Erythroblast (primary cell): ENCODE measurements around the gene RAB11FIP4.

ENCODE experiments used
- GATA1 ChIP-seq: IDR thresholded peaks from 2 replicates; pipeline ENCODE4 v1.6.1; 2011; ENCODE audit warnings: low read depth, mild to moderate bottlenecking, control low read depth, low read length, moderate library complexity
- POLR2A ChIP-seq: IDR thresholded peaks from 2 replicates; pipeline ENCODE4 v1.6.1; 2011; ENCODE audit warnings: mild to moderate bottlenecking, low read length

GRCh38 chr17:31390748-31391495 is 553 bp upstream of the RAB11FIP4 start:
- no peak for TF ChIP-seq POLR2A
- TF ChIP-seq GATA1 = no peak
